CD4-positive, alpha-beta T cell (primary cell): ENCODE data around the gene CLPTM1. TPM values are rescaled to one million over a fixed set of nuclear protein-coding genes. Genes with fewer than 3 reads are reported as not detected.
"Not testable (repeated sequence)": the region's sequence is repeated elsewhere in the genome, so short reads cannot be mapped to it uniquely, and the experiment has no call there.

Experiments used
- ATAC-seq: fragments of 200-7000 bp; cut with Tn5 transposase; one replicate; pipeline ENCODE4 v1.10.0; 2022; ENCODE audit warnings: mild to moderate bottlenecking; ENCODE audit not compliant: poor library complexity
- CTCF ChIA-PET: fragments of 350-600 bp; sonication (Branson Sonifier 250); formaldehyde crosslinking; loops from one replicate; lab custom pipeline; 2021; ENCODE audit warnings: antibody characterized with exemption, inconsistent platforms; lab: Charles Lee
- POLR2A ChIA-PET: fragments of 350-600 bp; sonication (Branson Sonifier 250); formaldehyde crosslinking; loops from one replicate; lab custom pipeline; 2021; ENCODE audit warnings: antibody characterized with exemption, inconsistent platforms; lab: Charles Lee
- DNase-seq, 14 experiments: peaks; one replicate each; pipeline ENCODE4 v3.0.0-alpha.2; 2013 to 2020; ENCODE audit warnings: mixed read lengths in 2 of 14
- H3K27ac ChIP-seq, 2 donors: one replicate each; pipeline versions ENCODE4 v1.5.1 to v1.7.0; 2013; ENCODE audit warnings: low read length in 2 of 2, low read depth in 1 of 2, mild to moderate bottlenecking in 1 of 2
- H3K27me3 ChIP-seq, 2 experiments: 1 replicate in 1 of 2; 2 replicates in 1 of 2; pipeline versions ENCODE4 v1.6.1 to v1.7.0; 2013; ENCODE audit warnings: low read length in 2 of 2, control low read depth in 1 of 2, mild to moderate bottlenecking in 1 of 2, moderate library complexity in 1 of 2; ENCODE audit not compliant: insufficient read depth in 2 of 2, control insufficient read depth in 1 of 2
- H3K36me3 ChIP-seq: one replicate; pipeline ENCODE4 v1.6.1; 2013; ENCODE audit warnings: low read length, control low read depth; ENCODE audit not compliant: insufficient read depth
- H3K4me1 ChIP-seq: one replicate; pipeline ENCODE4 v1.6.1; 2013; ENCODE audit warnings: low read length, control low read depth; ENCODE audit not compliant: insufficient read depth
- H3K4me3 ChIP-seq: one replicate; pipeline ENCODE4 v1.5.1; 2013; ENCODE audit warnings: mild to moderate bottlenecking, low read length, moderate library complexity
- H3K9me3 ChIP-seq, 2 experiments: 1 replicate in 1 of 2; 2 replicates in 1 of 2; pipeline versions ENCODE4 v1.6.1 to v1.7.0; 2013; ENCODE audit warnings: low read length in 2 of 2, mild to moderate bottlenecking in 2 of 2, control low read depth in 1 of 2, moderate library complexity in 1 of 2; ENCODE audit not compliant: control insufficient read depth in 1 of 2, insufficient read depth in 1 of 2
- H3K27ac Mint-ChIP-seq: one replicate; pipeline ENCODE4 v1.8.0; 2020; ENCODE audit warnings: mixed read lengths
- H3K27me3 Mint-ChIP-seq: one replicate; pipeline ENCODE4 v1.8.0; 2021; ENCODE audit warnings: mixed read lengths
- H3K36me3 Mint-ChIP-seq: one replicate; pipeline ENCODE4 v1.8.0; 2021; ENCODE audit warnings: low read depth, mixed read lengths
- H3K4me1 Mint-ChIP-seq: one replicate; pipeline ENCODE4 v1.8.0; 2021; ENCODE audit warnings: low read depth, mixed read lengths
- H3K4me3 Mint-ChIP-seq: one replicate; pipeline ENCODE4 v1.8.0; 2020; ENCODE audit warnings: mild to moderate bottlenecking, mixed read lengths
- H3K9me3 Mint-ChIP-seq: one replicate; pipeline ENCODE4 v1.8.0; 2020; ENCODE audit warnings: mixed read lengths
- intact Hi-C, 2 experiments: fragments of 100-400 bp; cut with DNase I in 1 of 2; cut with micrococcal nuclease in 1 of 2; formaldehyde crosslinking; loops; one replicate each; pipeline versions ENCODE4 v1.15.1 to v1.9.0; 2023 to 2025; cut with DNase I, micrococcal nuclease
- total RNA-seq, 174 experiments: library from RNA in 2 of 174; stranded (reverse) in 2 of 174; gene quantifications; one replicate each; pipeline ENCODE4 v1.2.3 and lab custom pipeline; 2021 to 2026
- TF ChIP-seq, protein P1 (sequence below): fragments of 200-600 bp; IDR thresholded peaks from one replicate; pipeline ENCODE4 v1.8.0; 2022; ENCODE audit warnings: antibody characterized with exemption, mild to moderate bottlenecking

CLPTM1 gene
- total RNA-seq, 2 experiments from 2014 or later, result 71.0 to 72.7 TPM

DNA sequence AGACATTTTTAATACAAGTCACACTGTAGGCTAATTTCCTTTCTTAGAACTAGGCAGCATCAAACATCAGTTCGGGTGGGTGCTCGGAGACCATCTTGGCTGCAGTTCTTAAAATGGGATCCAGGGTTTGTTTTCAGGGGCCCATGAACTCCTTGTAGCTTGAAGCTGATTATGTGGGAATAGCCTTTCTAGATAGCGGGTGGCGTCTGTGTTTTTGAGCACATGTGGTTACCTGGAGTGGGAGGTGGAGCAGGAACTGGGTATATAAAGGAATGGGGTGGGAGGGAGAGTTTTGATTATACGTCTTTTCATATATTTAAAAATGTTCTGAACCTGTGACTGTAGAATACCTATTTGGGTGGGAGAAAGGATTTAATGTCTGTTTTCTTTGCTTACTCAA, 12.9 kb downstream of the CLPTM1 start:
- Histone ChIP-seq H3K27ac (no peak overlapping the region), H3K27me3 (no peaks in the 10 kb centered on the region), H3K9me3 (no peaks in the 10 kb centered on the region), H3K36me3 (peaks cover 43% of the 10 kb centered on the region), H3K4me3 (no peak overlapping the region), H3K4me1 (no peaks in the 10 kb centered on the region)
- H3K4me1 Mint-ChIP-seq, result no peaks in the 10 kb centered on the region
- CTCF ChIA-PET, result no interaction called here
- no peaks in the 10 kb centered on the region for H3K9me3 Mint-ChIP-seq
- peaks cover 56% of the 10 kb centered on the region for H3K36me3 Mint-ChIP-seq
- TF ChIP-seq, protein P1, sequence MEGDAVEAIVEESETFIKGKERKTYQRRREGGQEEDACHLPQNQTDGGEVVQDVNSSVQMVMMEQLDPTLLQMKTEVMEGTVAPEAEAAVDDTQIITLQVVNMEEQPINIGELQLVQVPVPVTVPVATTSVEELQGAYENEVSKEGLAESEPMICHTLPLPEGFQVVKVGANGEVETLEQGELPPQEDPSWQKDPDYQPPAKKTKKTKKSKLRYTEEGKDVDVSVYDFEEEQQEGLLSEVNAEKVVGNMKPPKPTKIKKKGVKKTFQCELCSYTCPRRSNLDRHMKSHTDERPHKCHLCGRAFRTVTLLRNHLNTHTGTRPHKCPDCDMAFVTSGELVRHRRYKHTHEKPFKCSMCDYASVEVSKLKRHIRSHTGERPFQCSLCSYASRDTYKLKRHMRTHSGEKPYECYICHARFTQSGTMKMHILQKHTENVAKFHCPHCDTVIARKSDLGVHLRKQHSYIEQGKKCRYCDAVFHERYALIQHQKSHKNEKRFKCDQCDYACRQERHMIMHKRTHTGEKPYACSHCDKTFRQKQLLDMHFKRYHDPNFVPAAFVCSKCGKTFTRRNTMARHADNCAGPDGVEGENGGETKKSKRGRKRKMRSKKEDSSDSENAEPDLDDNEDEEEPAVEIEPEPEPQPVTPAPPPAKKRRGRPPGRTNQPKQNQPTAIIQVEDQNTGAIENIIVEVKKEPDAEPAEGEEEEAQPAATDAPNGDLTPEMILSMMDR, result no peak
- H3K27ac Mint-ChIP-seq, result no peak overlapping the region
- ATAC-seq (no peak), DNase-seq (no peak)
- POLR2A ChIA-PET, result no interaction called here
- no peaks in the 10 kb centered on the region for H3K27me3 Mint-ChIP-seq
- H3K4me3 Mint-ChIP-seq, result no peak overlapping the region
- intact Hi-C loops, result no loop called here

GRCh38 chr19:44968670-44969069, 13.5 kb downstream of the CLPTM1 start:
- Mint-ChIP-seq H3K4me3 (no peak overlapping the region), H3K36me3 (peaks cover 59% of the 10 kb centered on the region)
- H3K9me3 ChIP-seq, result no peaks in the 10 kb centered on the region

GRCh38 chr19:44969437-44969836, 14.3 kb downstream of the CLPTM1 start:
- Histone ChIP-seq H3K4me3 (no peak overlapping the region), H3K27ac (no peak overlapping the region), H3K4me1 (no peaks in the 10 kb centered on the region), H3K36me3 (peaks cover 48% of the 10 kb centered on the region), H3K27me3 (no peaks in the 10 kb centered on the region), H3K9me3 (no peaks in the 10 kb centered on the region)
- POLR2A ChIA-PET, result interaction anchor here (0.7 kb wide), 1 partner anchor 9 kb away, joined by 3 read pairs; no protein-coding TSS in a partner anchor
- no peaks in the 10 kb centered on the region for H3K9me3 Mint-ChIP-seq
- no peak overlapping the region for H3K27ac Mint-ChIP-seq
- ATAC-seq (no peak), DNase-seq (no peak)
- H3K4me3 Mint-ChIP-seq, result no peak overlapping the region
- H3K36me3 Mint-ChIP-seq, result peaks cover 61% of the 10 kb centered on the region
- H3K27me3 Mint-ChIP-seq, result no peaks in the 10 kb centered on the region
- no peaks in the 10 kb centered on the region for H3K4me1 Mint-ChIP-seq
- intact Hi-C loops, result no loop called here
- TF ChIP-seq, protein P1, result no peak
- CTCF ChIA-PET, result no interaction called here

More at GRCh38 chr19:44968670-44969069, 13.5 kb downstream of the CLPTM1 start:
- Mint-ChIP-seq H3K9me3 (no peaks in the 10 kb centered on the region), H3K27me3 (no peaks in the 10 kb centered on the region), H3K4me1 (no peaks in the 10 kb centered on the region), H3K27ac (no peak overlapping the region)
- Histone ChIP-seq H3K36me3 (peaks cover 47% of the 10 kb centered on the region), H3K27me3 (no peaks in the 10 kb centered on the region), H3K4me1 (no peaks in the 10 kb centered on the region), H3K27ac (no peak overlapping the region), H3K4me3 (no peak overlapping the region)
- TF ChIP-seq, protein P1, result no peak
- DNase-seq, result no peak
- POLR2A ChIA-PET, result interaction anchor here (0.7 kb wide), 1 partner anchor 10 kb away, joined by 3 read pairs; no protein-coding TSS in a partner anchor
- intact Hi-C loops, result no loop called here
- CTCF ChIA-PET, result no interaction called here
- ATAC-seq, result no peak

DNA sequence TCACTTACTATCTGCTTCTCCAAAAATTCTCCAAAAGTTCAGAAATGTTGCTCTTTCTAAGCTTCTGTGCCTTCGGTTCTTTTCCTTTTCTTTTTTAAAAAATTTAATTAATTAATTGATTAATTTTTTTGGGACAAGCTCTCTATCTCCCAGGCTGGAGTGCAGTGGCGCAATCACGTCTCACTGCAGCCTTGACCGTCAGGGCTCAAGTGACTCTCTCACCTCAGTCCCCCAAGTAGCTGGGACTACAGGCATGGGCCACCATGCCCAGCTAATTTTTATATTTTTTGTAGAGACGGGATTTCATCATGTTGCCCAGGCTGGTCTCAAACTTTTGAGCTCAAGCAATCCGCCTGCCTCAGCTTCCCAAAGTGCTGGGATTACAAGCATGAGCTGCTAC, 16.3 kb downstream of the CLPTM1 start:
- H3K4me1 Mint-ChIP-seq, H3K4me3 Mint-ChIP-seq, H3K9me3 ChIP-seq, POLR2A ChIA-PET, intact Hi-C loops, H3K9me3 Mint-ChIP-seq, CTCF ChIA-PET, DNase-seq, H3K27me3 ChIP-seq, H3K4me3 ChIP-seq, ATAC-seq, H3K27me3 Mint-ChIP-seq, H3K4me1 ChIP-seq, H3K27ac ChIP-seq, H3K27ac Mint-ChIP-seq: not testable (repeated sequence)
- peaks cover 57% of the 10 kb centered on the region for H3K36me3 ChIP-seq
- peaks cover 55% of the 10 kb centered on the region for H3K36me3 Mint-ChIP-seq
